GM21717 (cell line): ENCODE results near the gene METTL23.
"Not testable (repeated sequence)": the region's sequence is repeated elsewhere in the genome, so short reads cannot be mapped to it uniquely, and the experiment has no call there.

ENCODE experiments used
- ATAC-seq: cut with Tn5 transposase; IDR thresholded peaks from one replicate; pipeline ENCODE4 v1.9.1; 2021; ENCODE audit warnings: mild to moderate bottlenecking, moderate library complexity; ENCODE audit not compliant: unreplicated experiment

METTL23 gene

GRCh38 chr17:76691379-76692191, 35.1 kb upstream of the METTL23 start:
- no peak for ATAC-seq

GRCh38 chr17:76695059-76695831, 31.4 kb upstream of the METTL23 start:
- no peak for ATAC-seq

GRCh38 chr17:76696763-76697701, 29.6 kb upstream of the METTL23 start:
- no peak for ATAC-seq

- ATAC-seq, result no peak
Observed at GRCh38 chr17:76697702-76698465, 28.8 kb upstream of the METTL23 start.

- not testable (repeated sequence) for ATAC-seq
Observed at GRCh38 chr17:76698466-76698977, 28.1 kb upstream of the METTL23 start.

GRCh38 chr17:76700270-76700616, 26.4 kb upstream of the METTL23 start:
- no peak for ATAC-seq

- ATAC-seq, result no peak
Observed at GRCh38 chr17:76700617-76701470, 25.8 kb upstream of the METTL23 start.

- no peak for ATAC-seq
Observed at GRCh38 chr17:76701471-76701967, 25.1 kb upstream of the METTL23 start.

- no peak for ATAC-seq
Observed at GRCh38 chr17:76702076-76702475, 24.6 kb upstream of the METTL23 start.

- no peak for ATAC-seq
Observed at GRCh38 chr17:76702941-76703637, 23.6 kb upstream of the METTL23 start.

GRCh38 chr17:76704805-76705204, 21.8 kb upstream of the METTL23 start:
- no peak for ATAC-seq

- no peak for ATAC-seq
Observed at GRCh38 chr17:76706817-76707216, 19.8 kb upstream of the METTL23 start.

GRCh38 chr17:76707985-76708807, 18.4 kb upstream of the METTL23 start:
- ATAC-seq, result no peak

GRCh38 chr17:76709077-76709950, 17.3 kb upstream of the METTL23 start:
- no peak for ATAC-seq

- not testable (repeated sequence) for ATAC-seq
Observed at GRCh38 chr17:76709951-76710862, 16.4 kb upstream of the METTL23 start.
